HS-5 (cell line): Measurements from ENCODE around the gene NANS.
"Not testable (repeated sequence)": the region's sequence is repeated elsewhere in the genome, so short reads cannot be mapped to it uniquely, and the experiment has no call there.

Source experiments
- DNase-seq: peaks from one replicate; pipeline ENCODE4 v3.0.0-alpha.2; 2012; ENCODE audit warnings: low read depth

Gene NANS

DNA sequence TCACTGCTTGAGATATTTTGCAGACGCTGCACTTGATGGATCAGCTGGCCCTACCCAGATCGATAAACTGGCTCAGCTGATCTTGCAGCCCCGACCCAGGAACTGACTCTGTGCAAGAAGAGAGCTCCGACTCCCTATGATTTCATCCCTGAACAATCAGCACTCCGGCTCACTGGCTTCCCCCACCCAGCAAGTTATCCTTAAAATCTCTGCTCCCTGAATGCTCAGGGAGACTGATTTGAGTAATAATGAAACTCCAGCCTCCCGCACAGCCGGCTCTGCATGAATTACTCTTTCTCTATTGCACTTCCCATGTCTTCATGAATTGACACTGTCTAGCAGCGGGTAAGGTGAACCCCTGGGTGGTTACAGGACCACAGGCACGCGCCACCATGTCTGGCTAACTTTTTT, 16.9 kb upstream of the NANS start:
- DNase-seq: no peak

GRCh38 chr9:98040212-98040611, 16.3 kb upstream of the NANS start:
- no peak for DNase-seq

DNA sequence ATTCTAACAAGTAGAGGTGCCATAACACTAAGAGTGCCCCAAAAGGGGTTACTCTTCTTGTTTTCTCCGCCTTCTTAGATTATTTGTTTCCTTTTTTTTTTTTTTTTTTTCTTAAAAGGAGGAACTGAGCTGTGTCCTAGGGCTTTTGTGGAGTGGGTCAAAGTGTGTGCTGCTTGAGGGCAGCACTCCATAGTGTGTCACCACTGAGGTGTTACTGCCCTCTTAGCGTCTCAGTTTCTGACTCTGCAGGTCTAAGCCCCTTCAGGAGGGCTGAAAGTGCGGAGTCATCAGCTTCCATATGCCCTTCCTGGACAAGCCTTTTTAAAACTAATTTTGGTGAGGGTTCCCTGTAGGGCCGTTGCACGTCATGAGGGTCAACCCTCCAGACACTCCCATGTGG, 12.6 kb upstream of the NANS start:
- no peak for DNase-seq

- no peak for DNase-seq
Measured at GRCh38 chr9:98045234-98046179, 11.0 kb upstream of the NANS start.

GRCh38 chr9:98046180-98046543, 10.4 kb upstream of the NANS start:
- DNase-seq: no peak

GRCh38 chr9:98047002-98047401, 9.5 kb upstream of the NANS start:
- no peak for DNase-seq

DNA sequence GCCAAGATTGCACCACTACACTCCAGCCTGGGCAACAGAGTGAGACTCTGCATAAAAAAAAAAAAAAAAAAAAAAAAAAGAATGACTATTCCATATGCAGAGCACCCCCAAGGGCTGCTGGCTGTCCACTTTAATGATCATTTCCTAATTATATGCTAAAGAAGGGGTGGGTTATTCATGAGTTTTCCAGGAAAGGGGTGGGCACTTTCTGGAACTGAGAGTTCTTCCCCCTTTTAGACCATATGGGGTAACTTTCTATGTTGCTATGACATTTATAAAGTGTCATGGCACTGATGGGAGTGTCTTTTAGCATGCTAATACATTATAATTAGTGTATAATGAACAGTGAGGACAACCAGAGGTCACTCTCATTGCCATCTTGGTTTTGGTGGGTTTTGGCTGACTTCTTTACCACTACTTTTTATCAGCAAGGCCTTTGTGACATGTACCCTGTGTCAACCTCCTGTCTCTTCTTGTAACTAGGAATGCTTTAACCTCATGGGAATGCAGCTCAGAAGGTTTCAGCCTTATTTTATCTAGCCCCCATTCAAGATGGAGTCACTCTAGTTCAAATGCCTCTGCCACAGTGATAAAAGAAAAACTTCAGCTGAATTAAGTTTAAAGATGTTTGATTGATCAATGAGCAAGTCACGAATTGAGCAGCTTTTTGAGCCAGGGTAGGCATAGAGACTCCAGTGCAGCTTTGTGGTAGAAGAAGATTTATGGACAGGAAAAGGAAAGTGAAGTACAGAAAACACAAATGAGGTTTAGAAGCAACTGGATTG, 7.1 kb upstream of the NANS start:
- no peak for DNase-seq

- no peak for DNase-seq
Measured at GRCh38 chr9:98050351-98050750, 6.2 kb upstream of the NANS start.

- no peak for DNase-seq
Measured at GRCh38 chr9:98054376-98054951, 2.1 kb upstream of the NANS start.

DNA sequence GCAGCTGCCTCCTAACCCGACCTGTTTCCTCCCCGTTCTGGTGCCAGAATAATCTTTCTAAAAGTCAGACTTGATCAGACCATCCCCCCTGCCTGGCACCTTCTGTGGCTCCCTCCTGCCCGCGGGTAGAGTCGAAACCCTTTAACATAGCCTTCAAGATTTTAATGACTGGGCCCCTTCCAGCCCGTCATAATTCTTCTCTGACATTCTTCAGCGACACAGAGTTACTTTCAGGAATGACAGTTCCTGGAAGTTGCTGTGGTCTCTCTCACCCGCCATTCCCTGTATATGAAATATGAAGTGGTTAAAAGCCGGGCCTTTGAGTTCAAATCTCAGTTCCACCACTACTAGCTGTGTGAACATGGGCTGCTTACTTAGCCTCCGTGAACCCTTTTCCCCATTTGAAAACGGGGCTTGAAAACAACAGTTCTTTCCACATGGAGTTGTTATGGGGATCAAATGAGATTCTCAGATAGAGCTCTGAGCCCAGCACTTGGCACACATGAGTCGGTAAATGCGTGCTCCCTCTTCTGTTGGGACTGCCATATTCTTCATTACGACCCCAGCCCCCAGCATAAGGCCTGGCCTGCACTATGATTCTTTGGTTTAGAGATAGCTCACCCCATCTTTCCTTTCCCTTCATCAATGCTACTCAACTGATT, 737 bp downstream of the NANS start:
- no peak for DNase-seq

DNA sequence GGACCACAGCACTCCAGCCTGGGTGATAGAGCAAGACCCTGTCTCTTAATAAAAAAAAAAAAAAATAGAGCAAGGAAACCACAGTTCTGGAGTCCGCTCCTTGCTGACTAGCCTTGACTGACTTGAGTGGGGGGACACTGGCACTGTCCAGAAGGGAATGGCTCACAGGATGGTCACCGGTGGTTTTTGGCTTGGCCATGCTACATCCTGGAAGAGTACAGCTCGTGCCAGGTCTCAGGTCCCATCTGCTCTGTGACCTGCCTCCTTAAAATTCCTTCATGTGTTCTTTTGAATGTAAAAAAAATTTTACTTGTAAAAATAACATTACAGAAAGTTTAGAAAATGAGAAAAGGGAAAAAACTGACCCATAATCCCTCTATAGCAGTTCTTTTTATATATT, 5.6 kb downstream of the NANS start:
- no peak for DNase-seq

GRCh38 chr9:98064623-98065392, 8.3 kb downstream of the NANS start:
- DNase-seq: no peak

DNA sequence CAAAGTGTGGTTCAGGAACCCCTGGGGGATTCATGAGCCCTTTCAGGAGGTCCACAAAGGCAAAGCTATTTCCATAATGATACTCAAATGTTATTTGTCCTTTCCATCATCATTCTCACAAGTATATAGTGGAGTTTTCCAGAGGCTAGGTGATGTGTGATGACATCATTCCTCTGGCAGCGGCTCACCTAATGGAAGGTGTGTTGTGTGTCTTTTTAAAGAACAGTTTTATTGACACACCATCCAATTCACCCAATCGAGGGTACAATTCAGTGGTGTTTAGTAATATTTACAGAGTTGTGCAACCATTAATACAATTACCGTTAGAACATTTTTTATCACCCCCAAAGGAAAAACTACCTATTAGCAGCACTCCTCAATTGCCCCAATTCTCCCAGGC, 9.7 kb downstream of the NANS start:
- DNase-seq: no peak

GRCh38 chr9:98067184-98067583, 10.7 kb downstream of the NANS start:
- no peak for DNase-seq

DNA sequence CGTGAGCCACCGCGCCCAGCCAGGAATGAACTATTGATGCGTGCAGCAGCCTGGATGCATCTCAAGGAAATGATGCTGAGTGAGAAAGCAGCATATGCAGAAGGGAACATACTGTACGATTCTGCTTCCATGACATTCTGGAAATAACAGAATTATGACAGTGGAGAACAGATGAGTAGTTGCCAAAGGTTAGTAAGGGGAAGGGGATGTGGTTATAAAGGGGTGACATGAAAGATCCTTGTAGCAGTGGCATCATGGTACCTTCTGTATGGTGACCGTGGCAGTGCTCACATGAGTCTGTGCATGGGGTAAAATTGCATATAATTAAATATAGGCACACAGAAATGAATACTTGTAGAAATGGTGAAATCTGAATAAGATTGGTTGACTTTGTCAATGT, 13.0 kb downstream of the NANS start:
- DNase-seq: no peak

- no peak for DNase-seq
Measured at GRCh38 chr9:98070704-98071103, 14.2 kb downstream of the NANS start.

GRCh38 chr9:98071737-98072136, 15.2 kb downstream of the NANS start:
- no peak for DNase-seq

GRCh38 chr9:98074115-98074990, 17.8 kb downstream of the NANS start:
- DNase-seq: peak; percentile 32

DNA sequence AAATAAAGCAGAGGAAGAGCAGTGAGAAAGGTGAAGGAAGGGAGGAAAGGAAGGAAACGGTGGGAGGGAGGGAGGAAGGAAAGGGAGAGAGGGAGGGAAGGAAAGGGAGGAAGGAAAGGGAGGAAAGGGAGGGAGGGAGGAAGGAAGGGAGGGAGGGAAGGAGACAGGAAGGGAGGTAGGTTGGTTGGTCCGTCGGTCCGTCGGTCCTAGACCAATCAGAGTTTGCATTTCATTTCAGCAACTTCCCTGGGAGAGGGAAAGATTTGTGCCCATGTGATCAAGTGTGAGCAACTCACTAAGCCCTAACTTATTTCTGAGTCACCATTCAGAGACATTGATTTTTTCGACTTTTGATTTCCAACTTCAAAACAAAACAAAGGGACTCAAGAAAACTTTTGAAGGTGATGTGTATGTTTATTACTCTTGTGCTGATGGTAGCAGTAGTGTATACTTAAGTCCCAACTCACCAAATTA, 18.8 kb downstream of the NANS start:
- DNase-seq: peak; percentile 83

GRCh38 chr9:98076514-98076890, 20.0 kb downstream of the NANS start:
- DNase-seq: not testable (repeated sequence)
